Measurements from ENCODE around the gene TERT.

Gene TERT

GRCh38 chr5:1298067-1298551 lies 3.2 kb upstream of the TERT start:
- TF ChIP-seq CTCF (IDR thresholded peaks at IDR 0.05; ENCODE audit: insufficient read depth, low read depth, low read length, missing control alignments): no peak
- no peak overlapping the region for H3K4me3 ChIP-seq (ENCODE audit: low read depth, low read length)
- DNase-seq (ENCODE audit: low read depth): no peak

DNA sequence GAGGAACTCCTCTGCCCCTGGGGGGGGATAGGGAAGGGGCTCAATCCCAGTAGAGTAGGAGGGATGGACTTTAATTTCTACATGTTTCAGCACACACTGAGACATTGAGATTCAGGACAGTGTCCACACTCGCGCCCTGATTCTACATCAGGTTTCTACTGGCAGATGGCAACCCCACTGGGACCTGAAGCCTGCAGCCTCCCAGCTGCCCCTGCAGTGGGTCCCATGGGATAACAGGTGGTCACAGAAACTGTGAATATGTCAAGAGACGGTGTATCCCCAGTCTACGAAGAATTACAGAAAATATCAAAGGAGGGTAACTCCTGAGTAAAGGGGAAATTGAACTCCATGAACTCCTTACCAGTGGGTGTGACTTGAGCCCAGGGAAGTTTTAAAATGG lies 2.4 kb upstream of the TERT start:
- no peak for DNase-seq (ENCODE audit: low read depth)
- no peak for TF ChIP-seq CTCF (IDR thresholded peaks at IDR 0.05; ENCODE audit: insufficient read depth, low read depth, low read length, missing control alignments)
- no peak overlapping the region for H3K4me3 ChIP-seq (ENCODE audit: low read depth, low read length)

- no peak for TF ChIP-seq CTCF (IDR thresholded peaks at IDR 0.05; ENCODE audit: insufficient read depth, low read depth, low read length, missing control alignments)
- DNase-seq (ENCODE audit: low read depth): no peak
- H3K4me3 ChIP-seq (ENCODE audit: low read depth, low read length): no peak overlapping the region
Measured at GRCh38 chr5:1295650-1296037, 776 bp upstream of the TERT start.

GRCh38 chr5:1294206-1294834 lies 548 bp downstream of the TERT start:
- TF ChIP-seq CTCF (IDR thresholded peaks at IDR 0.05; ENCODE audit: insufficient read depth, low read depth, low read length, missing control alignments): no peak
- no peak for DNase-seq (ENCODE audit: low read depth)
- no peak overlapping the region for H3K4me3 ChIP-seq (ENCODE audit: low read depth, low read length)

DNA sequence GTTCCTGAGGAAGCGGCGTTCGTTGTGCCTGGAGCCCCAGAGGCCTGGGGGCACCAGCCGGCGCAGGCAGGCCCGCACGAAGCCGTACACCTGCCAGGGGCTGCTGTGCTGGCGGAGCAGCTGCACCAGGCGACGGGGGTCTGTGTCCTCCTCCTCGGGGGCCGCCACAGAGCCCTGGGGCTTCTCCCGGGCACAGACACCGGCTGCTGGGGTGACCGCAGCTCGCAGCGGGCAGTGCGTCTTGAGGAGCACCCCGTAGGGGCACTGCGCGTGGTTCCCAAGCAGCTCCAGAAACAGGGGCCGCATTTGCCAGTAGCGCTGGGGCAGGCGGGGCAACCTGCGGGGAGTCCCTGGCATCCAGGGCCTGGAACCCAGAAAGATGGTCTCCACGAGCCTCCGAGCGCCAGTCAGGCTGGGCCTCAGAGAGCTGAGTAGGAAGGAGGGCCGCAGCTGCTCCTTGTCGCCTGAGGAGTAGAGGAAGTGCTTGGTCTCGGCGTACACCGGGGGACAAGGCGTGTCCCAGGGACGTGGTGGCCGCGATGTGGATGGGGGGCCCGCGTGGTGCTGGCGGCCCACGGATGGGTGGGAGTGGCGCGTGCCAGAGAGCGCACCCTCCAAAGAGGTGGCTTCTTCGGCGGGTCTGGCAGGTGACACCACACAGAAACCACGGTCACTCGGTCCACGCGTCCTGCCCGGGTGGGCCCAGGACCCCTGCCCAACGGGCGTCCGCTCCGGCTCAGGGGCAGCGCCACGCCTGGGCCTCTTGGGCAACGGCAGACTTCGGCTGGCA lies 1.3 kb downstream of the TERT start:
- DNase-seq (ENCODE audit: low read depth): no peak
- TF ChIP-seq CTCF (IDR thresholded peaks at IDR 0.05; ENCODE audit: insufficient read depth, low read depth, low read length, missing control alignments): no peak
- H3K4me3 ChIP-seq (ENCODE audit: low read depth, low read length): no peak overlapping the region

DNA sequence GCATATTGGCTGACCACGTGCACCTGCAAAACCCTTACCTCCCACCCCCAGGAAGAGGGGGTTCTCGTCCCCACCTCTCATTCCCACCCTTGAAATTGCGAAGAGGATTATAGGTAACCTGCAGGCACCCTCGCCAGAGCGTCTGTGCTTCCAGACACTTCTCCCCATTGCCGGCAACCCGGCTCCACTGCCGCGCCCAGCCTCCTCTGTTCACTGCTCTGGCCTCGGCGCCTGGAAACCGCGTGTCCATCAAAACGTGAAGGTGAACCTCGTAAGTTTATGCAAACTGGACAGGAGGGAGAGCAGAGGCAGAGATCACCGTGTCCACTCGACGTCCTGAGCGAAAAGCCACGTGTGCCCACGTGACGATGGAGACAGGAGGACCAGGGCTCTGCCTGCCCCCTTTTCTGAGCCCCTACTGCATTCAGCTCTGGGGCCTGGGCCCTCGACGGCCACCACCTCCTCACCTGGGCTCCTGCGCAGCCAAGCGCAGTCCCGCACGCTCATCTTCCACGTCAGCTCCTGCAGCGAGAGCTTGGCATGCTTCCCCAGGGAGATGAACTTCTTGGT lies 1.9 kb downstream of the TERT start:
- no peak for TF ChIP-seq CTCF (IDR thresholded peaks at IDR 0.05; ENCODE audit: insufficient read depth, low read depth, low read length, missing control alignments)
- no peak overlapping the region for H3K4me3 ChIP-seq (ENCODE audit: low read depth, low read length)
- DNase-seq (ENCODE audit: low read depth): no peak

All from GM12865 (cell line).